ENCODE data around the gene SELENOO.

The SELENOO gene

DNA sequence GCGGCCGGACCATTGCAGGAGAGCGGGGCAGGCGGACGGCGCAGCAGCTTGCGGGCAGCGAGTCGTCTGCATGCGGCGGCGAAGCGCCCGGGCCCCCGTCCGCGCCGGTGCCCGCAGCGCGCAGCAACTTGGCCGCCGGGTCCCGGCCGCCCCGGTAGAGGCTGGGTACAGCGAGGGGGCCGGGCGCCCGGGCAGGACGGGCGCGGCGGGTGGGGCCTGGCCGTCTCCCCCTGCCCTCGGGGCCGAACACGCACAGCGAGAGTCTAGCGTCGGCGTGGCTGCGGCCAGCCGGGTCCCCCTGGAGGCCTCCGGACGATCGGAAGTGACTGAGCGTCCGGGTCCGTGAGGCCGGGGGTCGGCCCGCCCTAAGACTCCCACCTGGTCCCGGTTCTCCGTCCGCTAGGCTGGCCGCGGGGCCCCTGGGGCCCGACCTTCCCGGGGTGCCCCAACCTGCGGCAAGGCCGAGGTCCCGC, 15.9 kb upstream of the SELENOO start:
- DNase-seq (ENCODE audit: low spot score): no peak

DNA sequence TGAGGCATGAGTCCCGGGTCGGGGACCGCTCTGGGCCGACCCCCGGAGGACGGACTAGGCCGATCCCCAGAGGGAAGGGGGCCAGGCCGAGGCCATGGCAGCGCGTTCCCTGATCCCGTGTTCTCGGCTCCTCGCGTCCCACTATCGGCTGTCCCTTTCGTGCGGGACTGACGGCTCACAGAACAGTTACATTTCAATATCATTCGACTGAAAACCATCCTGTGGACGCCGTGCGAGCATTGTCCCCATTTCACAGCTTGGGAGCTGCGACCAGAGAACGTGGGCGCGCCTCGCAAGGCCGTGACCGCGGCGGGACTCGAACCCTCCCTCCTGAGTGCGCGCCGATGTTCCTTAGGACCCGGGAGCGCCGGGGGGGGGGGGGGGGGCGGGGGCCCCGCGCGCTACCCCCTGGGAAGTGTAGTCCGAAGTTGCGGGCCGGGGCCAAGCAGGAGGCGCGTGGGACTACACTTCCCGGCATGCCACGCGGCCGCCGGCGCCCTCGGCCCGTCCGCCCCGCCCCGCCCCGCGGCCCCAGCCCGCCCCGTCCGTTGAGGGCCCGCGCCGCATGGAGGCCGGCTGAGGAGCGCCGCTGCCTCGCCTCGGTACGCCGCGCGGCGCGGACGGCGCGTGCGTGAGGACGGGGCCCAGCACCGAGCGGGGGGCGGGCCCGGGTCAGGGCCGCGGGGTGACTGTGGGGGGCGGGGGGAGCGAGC, 15.3 kb upstream of the SELENOO start, which contains the start of gene TRABD:
TRABD (plus strand) TSS at position 539 of the 713 bp plus-strand sequence. CDS start 7,148 bp downstream, outside the sequence.
- peak; percentile 94 for DNase-seq (ENCODE audit: low spot score)

DNA sequence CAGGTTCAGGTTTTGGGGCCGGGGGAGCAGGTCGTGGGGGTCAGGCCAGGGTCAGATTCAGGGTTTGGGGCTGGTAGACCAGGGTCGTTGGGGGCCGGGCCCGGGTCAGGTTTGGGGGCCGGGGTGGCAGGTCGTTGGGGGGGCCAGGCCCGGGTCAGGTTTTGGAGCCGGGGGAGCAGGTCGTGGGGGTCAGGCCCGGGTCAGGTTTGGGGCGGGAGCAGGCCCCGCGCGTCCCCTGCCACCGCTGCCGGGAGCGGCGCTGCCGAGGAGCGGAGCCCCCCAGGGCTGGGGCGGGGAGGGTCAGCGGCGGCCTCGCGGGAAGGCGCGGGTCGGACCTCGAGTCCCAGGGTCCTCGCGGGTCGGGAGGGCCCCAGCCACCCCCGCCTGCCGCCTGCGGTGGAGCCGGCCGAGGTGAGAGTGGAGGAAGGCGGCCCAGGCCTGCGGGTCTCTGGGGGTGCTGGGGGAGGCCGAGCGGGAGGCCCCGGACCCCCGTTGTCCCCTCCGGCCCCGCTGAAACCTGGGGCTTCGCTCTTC, 14.6 kb upstream of the SELENOO start:
- no peak for DNase-seq (ENCODE audit: low spot score)

DNA sequence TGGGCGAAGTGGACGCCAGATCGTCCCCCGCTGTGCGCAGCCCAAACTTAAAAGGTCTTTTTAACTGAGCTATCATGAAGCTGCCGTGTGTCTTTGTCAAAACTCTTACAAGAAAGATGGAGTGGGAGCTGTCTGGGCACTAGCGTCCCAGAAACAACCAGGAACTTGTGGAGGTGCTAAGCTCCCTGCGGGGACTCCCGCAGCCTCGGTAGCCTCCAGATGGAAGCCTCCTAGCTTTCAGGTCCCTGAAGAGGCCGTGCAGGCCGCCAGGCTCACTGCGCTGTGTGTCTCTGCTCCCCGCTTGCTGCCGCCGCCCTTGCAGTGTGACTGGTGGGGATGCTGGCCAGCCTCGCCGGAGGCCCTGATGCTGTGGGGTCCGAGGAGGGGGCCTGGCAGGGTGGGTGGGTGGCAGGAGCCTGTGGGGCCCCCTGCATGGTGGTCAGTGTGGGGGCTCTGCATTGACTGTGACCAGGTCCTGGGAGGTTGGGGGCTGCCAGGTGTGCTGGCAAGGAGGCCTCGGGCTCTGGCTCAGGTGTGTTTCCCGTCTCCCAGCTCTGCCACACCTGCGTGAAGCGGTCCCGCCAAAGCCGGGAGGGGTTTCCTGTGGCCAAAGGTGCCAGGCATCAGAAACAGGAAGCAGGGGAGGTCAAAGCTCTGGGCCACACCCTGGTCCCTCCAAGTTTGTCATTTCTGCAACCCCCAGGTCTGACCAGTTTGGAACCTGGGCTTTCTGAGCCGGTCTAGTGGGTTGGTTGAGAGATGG, 13.9 kb upstream of the SELENOO start:
- DNase-seq (ENCODE audit: low spot score): no peak

DNA sequence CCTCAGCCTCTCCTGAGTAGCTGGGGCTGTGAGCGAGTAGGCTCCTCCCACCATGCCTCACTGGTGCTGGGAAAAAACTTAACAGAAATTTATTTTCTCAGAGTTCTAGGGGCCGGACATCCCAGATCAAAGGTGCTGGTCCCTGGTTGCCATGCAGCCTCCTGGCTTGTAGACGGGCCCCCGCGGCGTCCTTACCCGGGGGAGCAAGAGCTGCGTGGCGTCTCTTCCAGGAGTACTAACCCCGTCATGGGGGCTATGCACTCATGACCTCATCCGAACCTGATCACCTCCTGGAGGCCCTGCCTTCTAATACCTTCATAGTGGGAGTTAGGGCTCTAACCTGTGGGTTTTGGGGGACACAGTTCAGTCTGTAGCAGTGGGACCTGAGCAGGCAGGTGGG, 12.5 kb upstream of the SELENOO start:
- no peak for DNase-seq (ENCODE audit: low spot score)

DNA sequence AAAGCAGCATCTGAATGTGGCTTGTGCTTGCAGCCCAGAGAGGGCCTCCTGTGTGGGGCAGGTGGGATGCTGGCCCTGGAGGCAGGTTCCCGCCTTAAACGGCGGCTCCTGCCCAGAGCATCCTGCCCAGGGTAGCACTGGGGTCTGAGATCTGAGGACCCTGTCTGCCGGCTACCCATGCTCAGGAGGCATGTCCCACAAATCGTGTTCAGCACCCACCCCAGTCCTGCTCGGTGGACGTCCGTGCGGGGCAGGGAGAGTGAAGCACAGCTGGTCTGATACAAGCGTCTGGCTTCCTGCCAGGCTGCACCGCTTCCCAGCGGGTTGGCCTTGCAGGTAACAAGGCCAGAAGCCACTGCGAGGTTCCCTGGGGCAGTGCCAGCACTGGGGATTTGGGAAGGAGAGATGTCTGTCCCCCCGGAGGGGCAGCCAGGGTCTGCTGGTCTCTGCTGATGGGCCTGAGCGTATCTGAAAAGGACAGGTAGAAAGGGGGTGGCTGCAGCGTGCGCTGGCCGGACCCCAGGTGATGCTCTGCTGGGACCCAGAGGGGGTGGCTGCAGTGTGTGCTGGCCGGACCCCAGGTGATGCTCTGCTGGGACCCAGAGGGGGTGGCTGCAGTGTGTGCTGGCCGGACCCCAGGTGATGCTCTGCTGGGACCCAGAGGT, 11.5 kb upstream of the SELENOO start:
- DNase-seq (ENCODE audit: low spot score): no peak

DNA sequence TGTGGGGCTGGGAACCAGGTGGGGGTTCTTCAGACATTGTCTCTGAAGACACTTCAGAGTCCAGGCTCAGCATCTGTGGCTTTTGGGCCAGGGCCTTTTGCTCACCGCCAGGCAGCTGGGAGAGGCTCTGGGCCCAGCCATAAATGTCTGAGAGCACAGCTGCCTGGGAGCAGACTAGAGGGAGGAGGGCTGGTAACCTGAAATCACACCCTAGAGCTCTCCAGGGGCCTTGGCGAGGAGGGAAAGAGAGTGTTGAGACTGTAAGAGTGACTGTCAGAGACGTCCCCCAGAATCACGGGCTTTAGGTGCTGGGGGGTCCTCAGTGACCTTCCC, 11.0 kb upstream of the SELENOO start:
- no peak for DNase-seq (ENCODE audit: low spot score)

DNA sequence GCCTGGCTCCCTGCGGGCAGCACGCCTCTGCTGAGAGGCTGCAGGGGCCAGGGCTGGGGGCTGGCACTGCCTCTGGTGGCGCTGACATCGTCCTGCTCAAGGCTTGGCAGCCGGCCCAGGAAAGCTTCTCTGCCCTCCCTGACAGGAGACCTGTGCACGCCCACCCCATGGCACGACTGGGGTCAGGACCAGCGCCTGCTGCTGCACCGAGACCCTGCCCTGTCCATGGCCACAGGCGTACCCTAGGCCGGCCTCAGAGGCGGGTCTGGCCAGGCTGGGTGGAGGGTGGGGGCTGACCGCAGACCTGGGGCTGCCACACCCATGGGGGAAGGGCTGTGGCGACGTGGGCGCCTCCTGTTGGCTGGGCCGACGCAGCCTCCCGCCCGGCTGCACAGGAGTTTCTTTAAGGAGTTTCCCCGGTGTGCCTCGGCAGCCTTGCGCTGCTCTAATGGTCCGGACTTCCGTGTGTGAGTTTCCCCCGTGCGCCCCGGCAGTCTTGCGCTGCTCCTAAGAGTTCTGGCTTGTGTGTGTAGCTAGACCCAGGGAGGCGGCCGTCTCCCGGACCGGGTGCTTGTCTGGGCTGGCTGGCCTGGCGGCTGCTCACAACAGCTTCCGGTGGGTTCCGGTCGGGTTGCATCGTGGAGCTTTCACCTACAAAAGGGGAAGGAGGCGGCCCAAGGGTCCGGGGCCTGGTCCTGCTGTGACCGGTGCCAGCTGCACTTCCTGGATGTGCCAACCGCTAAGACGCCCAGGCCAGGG, 10.4 kb upstream of the SELENOO start:
- DNase-seq (ENCODE audit: low spot score): peak; percentile 73

DNA sequence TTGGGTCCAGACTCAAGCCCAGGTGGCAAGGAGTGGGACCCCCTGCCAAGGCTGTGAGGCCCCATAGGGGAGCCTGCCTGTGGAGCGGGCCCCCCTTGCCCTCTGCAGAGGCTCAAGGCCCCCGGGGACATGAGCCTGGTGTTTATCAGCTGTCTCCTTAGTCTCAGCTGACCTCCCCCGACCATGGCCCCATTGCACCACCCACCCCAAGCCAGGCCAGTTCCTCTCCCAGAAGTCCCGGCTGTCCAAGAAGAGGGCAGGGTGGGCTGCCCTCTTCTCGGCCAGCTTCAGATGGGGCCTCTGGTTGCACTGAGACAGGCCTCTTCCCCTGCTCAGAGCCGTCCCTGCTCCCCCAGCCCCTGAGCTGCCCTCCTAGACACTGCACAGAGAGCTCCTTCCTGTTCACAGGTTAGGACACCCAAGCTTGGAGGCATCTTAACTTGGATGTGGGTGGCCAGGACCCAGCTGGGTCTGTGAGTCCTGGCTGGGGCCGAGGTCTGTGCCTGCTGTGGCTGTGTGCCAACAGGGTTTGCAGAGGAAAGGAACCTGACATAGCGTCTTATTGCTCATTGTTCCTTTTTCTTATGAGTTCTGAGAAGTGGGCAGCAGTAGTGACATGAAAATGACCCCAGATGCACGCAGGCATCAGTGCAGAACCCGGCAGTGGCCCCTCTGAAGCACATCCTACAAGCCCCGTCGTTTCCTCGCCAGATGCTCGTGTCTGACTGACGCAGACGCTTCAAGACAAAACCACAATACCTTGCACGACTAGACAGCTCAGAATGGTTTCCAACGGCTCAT, 9.7 kb upstream of the SELENOO start:
- DNase-seq (ENCODE audit: low spot score): no peak

DNA sequence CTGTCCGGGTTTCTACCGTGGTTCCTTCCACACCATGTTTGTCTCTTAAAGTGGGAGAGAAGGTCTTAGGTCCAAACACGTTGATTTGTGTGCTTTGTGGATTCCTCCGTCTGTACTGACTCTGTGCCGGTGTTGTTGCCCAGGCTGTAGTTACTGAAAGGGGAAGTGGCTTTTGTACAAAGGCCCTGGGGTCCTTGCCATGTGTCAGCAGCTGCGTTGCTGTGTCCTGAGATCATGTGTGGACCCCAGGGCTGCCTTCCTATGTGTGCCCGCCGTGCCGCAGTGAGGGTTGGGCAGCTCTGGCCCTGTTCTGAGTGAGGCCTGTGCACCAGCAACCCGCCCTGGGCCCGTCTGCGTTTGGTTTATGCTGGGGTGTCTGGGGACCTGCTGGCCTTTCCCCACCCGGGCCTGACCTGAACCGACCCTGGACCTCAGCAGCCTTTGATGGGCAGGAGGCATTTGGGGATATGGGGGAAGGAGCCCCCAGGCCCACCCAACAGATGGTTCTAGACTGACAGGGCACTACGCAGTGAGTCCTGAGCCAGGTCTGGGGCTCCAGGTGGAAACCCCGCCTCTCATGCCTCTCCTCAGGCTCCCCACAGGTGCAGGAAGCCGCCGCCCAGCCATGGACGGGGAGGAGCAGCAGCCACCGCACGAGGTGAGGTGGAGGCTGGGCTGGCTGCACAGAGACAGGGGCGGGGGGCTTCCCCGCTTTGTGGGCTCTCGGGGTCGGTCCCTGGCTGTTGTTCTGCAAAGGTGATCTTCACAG, 8.2 kb upstream of the SELENOO start:
- no peak for DNase-seq (ENCODE audit: low spot score)

DNA sequence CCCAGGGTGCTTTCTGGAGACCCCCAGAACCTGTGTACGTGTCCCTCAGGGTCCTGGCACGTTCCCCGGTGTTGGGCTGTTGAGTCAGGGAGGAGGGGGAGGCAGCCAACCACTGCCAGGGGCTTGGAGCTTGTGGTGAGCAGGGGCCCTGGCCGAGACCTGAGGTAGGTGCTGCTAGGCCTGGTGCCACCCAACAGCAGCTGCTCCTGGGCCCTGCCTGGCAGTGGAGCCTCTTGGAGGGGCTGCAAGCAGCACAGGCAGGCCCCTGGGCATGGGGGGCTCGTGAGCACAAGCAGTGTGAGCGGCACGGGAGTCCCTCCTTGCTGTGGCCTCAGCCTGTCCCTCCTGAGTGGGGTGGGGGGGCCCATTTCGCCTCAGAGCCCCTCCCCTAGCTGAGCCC, 7.2 kb upstream of the SELENOO start:
- no peak for DNase-seq (ENCODE audit: low spot score)

DNA sequence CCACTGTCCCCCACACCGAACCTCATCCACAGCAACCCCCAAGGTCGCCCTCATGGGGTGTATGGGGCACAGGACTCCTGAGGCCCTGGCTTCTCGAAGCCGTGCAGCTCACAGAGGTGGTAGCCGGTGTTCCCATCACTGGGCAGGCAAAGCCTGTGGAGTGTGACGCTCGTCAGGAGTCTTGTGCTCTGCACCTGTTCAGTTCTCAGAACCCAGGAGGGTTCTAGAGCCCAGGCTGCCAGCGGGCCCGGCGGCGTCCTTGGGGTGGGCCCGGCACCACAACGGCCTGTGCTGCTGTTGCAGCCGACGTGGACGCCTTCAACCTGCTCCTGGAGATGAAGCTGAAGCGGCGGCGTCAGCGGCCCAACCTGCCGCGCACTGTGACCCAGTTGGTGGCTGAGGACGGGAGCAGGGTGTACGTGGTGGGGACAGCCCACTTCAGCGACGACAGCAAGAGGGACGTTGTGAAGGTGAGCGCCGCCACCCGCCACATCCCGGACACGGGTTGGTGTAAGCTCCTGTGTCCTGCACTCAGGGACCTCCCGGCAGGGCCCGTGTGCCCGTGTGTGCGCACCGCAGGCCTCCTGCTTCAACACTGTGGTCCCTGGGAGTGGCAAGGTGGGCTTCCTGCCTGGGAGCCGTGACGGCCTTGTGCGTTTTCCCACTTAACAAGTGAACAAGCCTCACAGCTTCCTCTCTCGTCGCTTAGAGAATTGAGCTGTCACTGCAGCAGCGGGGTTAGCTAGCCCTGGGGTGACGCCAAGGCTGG, 6.6 kb upstream of the SELENOO start:
- DNase-seq (ENCODE audit: low spot score): no peak

DNA sequence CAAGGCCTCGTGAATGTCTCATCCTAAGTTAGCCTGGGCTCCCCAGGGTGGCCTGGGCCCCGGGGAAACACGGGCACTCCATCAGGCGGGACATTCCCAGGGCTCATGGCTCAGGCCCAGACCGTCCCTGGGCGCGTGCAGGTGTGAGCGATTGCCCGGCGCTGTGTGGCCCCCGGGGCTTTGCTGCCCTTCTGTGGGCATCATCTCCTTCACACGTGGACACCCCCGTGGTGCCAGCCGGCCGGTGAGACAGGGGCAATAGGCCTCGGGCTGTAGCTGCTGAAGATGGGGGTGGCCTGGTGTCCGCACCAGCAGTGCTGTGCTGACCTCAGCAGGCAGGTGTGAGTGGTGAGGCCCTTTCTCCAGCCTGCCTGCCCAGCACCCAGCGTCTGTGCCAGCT, 4.6 kb upstream of the SELENOO start:
- no peak for DNase-seq (ENCODE audit: low spot score)

DNA sequence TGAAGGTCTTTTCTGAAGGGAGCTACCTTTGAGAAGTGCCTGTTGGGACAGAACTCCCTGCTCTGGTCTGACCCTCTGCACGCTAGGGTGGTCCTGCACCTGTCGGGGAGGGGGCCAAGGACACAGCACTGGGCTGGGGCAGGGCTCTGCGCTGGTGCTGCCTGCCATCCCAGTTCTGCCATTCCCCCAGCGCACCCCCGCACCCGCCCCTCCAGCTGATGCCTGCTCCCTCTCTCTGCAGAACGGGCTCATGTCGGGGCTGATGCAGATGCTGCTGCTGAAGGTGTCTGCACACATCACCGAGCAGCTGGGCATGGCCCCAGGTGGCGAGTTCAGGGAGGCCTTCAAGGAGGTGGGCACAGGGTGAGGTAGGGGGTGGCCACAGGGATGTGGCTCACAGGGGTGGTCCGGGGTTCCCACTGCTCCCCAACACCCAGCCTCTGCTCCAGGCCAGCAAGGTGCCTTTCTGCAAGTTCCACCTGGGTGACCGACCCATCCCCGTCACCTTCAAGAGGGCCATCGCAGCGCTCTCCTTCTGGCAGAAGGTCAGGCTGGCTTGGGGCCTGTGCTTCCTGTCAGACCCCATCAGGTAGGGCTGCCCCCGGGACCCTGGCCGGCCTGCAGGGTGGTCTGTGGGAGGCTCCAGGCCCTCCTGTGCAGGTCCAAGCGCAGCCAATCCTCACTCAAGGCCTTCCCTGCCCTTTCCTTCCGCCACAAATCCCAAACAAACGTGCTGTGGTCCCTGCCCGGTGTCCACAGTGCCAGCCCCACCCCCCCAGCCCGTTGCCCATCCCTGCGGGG, 3.6 kb upstream of the SELENOO start:
- no peak for DNase-seq (ENCODE audit: low spot score)

DNA sequence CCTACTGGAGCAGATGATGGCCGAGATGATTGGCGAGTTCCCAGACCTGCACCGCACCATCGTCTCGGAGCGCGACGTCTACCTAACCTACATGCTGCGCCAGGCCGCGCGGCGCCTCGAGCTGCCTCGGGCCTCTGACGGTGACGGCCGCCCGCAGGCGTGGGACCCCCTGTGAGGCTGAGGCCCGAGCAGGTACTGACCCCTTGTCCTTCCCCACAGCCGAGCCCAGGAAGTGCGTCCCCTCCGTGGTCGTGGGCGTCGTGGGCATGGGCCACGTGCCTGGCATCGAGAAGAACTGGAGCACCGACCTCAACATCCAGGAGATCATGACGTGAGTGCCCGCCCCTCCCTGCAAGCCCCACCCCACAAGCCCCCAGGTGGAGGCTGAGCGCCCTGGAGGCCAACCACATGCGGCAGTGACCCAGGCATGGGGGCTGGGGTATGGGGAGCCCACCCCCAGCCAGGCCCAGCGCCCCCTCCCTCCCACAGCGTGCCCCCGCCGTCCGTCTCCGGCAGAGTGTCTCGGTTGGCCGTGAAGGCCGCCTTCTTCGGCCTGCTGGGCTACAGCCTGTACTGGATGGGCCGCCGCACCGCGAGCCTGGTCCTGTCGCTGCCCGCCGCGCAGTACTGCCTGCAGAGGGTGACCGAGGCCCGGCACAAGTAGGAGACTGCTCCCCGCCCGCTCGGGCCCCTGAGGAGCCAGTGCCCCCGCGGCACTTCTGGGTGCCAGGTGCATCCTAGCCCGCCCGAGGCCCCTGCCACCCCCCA, 2.8 kb upstream of the SELENOO start:
- DNase-seq (ENCODE audit: low spot score): no peak

DNA sequence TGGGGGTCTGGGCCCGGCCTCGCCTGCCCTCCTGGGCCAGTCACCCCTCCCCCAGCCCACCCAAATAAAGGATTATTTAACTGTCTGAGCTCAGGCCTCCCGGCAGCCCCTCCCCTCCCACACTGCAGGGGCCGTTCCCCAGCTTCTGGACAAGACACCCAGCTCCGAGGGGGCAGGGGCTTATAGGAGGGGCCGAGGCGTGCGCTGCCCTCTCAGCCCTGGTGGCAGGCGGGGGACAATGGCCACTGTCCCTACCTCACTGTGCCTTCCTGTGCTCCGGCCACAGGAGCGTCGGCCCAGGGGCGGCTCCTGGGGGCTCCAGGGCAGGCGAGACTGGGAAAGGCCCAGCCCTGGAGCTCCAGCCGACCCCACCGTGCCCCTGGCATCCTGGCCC, 2.2 kb upstream of the SELENOO start:
- no peak for DNase-seq (ENCODE audit: low spot score)

DNA sequence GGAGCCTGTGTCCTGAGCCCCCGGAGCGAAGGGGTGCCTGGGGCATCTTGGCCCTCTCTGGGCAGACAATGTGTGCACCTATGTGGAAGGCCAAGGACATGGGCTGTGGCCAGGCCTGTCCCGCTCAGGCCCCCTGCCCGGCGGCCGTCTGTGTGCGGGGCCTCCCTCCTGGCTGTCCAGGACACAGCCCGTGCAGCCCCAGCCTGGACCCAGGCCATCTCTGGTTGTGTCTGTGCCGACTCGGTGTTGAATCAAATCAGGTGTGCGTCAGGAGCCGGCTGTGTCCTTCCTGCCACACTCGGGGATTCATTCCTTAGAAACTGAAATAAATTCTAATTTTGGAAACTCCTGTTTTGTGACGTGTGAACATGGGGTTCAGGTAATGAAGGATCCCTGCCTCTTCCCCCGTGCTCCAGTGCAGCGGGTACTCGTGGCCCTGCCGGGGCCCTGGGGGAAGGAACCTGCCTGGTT, 1.5 kb upstream of the SELENOO start:
- DNase-seq (ENCODE audit: low spot score): no peak

Data from hepatic stellate cell (primary cell).